T1000 (cell line): ENCODE results near the gene KCNIP4.
A peak's percentile ranks its signal among the peaks of the same experiment; 100 is the strongest.

Experiments used
- DNase-seq: peaks from one replicate; lab custom pipeline; 2025; ENCODE audit warnings: mixed read lengths; lab: John Stamatoyannopoulos, UW

KCNIP4 gene

GRCh38 chr4:21191317-21191716 lies 757.3 kb downstream of the KCNIP4 start:
- DNase-seq = no peak

GRCh38 chr4:21184788-21185187 lies 763.8 kb downstream of the KCNIP4 start:
- no peak for DNase-seq

GRCh38 chr4:21181716-21182115 lies 766.9 kb downstream of the KCNIP4 start:
- peak; percentile 37 for DNase-seq

GRCh38 chr4:21177871-21178270 lies 770.7 kb downstream of the KCNIP4 start:
- DNase-seq = no peak

GRCh38 chr4:21177092-21177491 lies 771.5 kb downstream of the KCNIP4 start:
- no peak for DNase-seq

- no peak for DNase-seq
These were observed 780.9 kb downstream of the KCNIP4 start for GRCh38 chr4:21167711-21168110.

- no peak for DNase-seq
These were observed 793.2 kb downstream of the KCNIP4 start for GRCh38 chr4:21155367-21155766.

GRCh38 chr4:21139327-21139726 lies 809.2 kb downstream of the KCNIP4 start:
- DNase-seq = no peak

- no peak for DNase-seq
These were observed 812.4 kb downstream of the KCNIP4 start for GRCh38 chr4:21136051-21136630.

- DNase-seq = no peak
These were observed 813.6 kb downstream of the KCNIP4 start for GRCh38 chr4:21134994-21135393.

- no peak for DNase-seq
These were observed 818.0 kb downstream of the KCNIP4 start for GRCh38 chr4:21130606-21131005.

GRCh38 chr4:21126014-21126512 lies 822.5 kb downstream of the KCNIP4 start:
- DNase-seq = no peak

GRCh38 chr4:21118301-21118700 lies 830.3 kb downstream of the KCNIP4 start:
- no peak for DNase-seq

GRCh38 chr4:21117541-21118180 lies 830.9 kb downstream of the KCNIP4 start:
- peak; percentile 20 for DNase-seq

- DNase-seq = no peak
These were observed 834.9 kb downstream of the KCNIP4 start for GRCh38 chr4:21113496-21114223.

GRCh38 chr4:21102667-21103066 lies 845.9 kb downstream of the KCNIP4 start:
- no peak for DNase-seq

GRCh38 chr4:21097865-21098264 lies 850.7 kb downstream of the KCNIP4 start:
- no peak for DNase-seq

GRCh38 chr4:21097026-21097425 lies 851.5 kb downstream of the KCNIP4 start:
- no peak for DNase-seq

- no peak for DNase-seq
These were observed 856.0 kb downstream of the KCNIP4 start for GRCh38 chr4:21092531-21092930.

- no peak for DNase-seq
These were observed 858.4 kb downstream of the KCNIP4 start for GRCh38 chr4:21090094-21090666.

- DNase-seq = no peak
These were observed 865.2 kb downstream of the KCNIP4 start for GRCh38 chr4:21083413-21083812.

GRCh38 chr4:21077967-21078366 lies 870.6 kb downstream of the KCNIP4 start:
- no peak for DNase-seq

GRCh38 chr4:21067351-21067750 lies 881.2 kb downstream of the KCNIP4 start:
- DNase-seq = no peak
